ENCODE data around the gene DCLK2.
A peak's percentile ranks its signal among the peaks of the same experiment; 100 is the strongest.

DCLK2 gene

DNA sequence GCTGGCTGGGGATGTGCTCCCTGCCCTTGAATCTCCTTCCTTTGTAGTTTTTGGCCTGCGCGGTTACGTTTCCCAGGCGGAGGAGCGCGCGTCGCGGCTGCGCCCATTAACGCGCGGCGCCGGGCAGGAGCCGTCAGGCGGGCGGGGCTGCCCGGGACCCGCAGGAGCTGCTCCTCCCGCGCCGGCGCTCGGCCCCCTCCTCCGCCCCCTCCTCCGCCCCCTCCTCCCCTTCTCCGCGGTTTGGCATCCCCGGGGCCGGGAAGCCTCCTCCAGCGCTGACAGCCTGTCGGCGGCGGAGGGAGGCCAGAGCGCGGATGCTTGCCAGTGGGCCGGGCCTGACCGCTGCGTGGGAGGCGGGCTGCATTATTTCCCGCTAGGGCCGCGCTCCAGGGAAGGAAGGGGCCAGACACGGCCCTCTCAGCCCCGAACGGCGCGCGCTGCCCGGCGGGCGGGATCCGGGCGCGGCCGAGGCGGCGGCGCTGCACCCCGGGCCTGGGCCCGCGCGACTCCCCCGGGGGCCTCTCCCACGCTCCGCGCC lies at the start of gene DCLK2:
Gene DCLK2, plus strand, starts transcription at position 405 of the 538 bp plus-strand sequence. CDS start 583 bp downstream, outside the sequence.
- DNase-seq (ENCODE audit: low spot score) = peak; percentile 93

- no peak for DNase-seq (ENCODE audit: low spot score)
These were observed 45.7 kb upstream of the DCLK2 start for GRCh38 chr4:150032541-150032940.

DNA sequence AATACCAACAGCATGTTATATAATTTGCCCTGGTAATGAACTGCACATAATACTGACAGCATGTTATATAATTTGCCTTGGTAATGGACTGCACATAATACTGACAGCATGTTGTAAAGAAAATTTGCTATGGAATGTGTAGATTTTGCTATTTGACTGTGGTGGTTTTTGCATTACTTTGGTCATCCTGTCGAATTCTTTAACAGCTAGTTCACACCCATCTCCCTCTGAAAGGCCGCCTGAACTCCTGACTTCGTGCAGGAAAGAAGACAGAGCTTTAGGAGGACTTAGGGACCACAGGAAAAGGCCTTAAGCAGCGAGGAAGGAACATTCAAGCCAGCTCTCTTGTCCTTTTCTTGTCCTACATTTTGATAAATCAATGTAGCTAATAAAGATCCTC lies 45.2 kb upstream of the DCLK2 start:
- no peak for DNase-seq (ENCODE audit: low spot score)

- peak; percentile 8 for DNase-seq (ENCODE audit: low spot score)
These were observed 44.3 kb upstream of the DCLK2 start for GRCh38 chr4:150033901-150034300.

- no peak for DNase-seq (ENCODE audit: low spot score)
These were observed 40.9 kb upstream of the DCLK2 start for GRCh38 chr4:150037251-150037856.

- DNase-seq (ENCODE audit: low spot score) = no peak
These were observed 39.7 kb upstream of the DCLK2 start for GRCh38 chr4:150038335-150039076.

GRCh38 chr4:150039274-150040127 lies 38.7 kb upstream of the DCLK2 start:
- no peak for DNase-seq (ENCODE audit: low spot score)

DNA sequence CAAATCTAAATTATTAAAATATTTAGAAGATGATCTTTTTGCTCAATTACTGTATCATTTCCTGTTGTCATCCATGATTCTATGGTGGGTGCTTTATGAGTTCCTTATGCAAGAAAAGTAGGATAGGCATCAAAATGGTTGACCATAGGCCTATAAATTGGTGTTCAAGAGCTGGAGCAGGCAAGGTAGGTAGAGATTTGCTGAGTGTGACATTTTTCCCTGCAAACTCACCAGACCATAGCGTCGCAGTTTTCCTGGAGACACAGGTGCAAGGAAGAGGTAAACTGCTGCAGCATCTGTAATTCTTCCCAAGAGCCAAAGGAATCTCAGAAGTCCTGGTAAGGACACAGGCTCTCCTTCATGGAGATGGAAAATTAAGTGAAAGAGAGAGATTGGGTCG lies 33.7 kb upstream of the DCLK2 start:
- no peak for DNase-seq (ENCODE audit: low spot score)

DNA sequence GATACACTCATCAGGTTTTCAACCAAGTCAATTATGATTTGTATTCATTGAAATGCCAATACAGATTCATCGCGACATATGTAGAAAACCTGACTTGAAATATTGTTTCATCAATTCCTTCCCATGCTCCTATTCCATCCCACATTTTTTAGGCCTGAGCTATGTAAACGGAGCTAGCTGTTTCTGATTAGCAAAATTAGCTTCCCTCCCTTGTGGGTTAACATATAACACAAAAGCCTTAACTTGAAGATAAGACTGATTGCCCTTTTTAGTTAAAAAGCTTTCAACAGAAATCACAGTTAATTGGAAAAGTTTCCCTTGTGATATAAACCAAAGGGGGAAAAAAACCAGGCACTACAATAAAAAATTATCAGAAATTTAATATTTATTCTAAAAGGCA lies 32.8 kb upstream of the DCLK2 start:
- no peak for DNase-seq (ENCODE audit: low spot score)

- DNase-seq (ENCODE audit: low spot score) = no peak
These were observed 31.5 kb upstream of the DCLK2 start for GRCh38 chr4:150046728-150047217.

DNA sequence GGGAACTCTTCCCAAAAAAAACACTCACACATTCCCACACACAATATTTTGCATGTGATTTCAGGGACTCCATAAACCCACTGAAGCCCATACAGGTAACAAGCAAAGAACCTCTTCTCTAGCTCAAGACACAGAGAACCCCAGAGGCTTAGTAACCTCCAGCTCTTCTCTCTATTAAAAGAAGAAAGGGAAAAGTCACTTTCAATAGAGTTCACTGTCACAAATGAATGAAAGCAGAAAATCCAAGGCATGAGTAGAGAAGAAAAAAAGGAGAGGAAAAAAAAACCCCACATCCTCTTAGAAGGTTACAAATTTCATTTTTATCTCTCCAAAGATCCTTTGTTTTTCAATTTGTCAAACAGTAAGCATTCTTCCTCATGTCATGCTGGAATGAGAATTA lies 30.7 kb upstream of the DCLK2 start:
- no peak for DNase-seq (ENCODE audit: low spot score)

DNA sequence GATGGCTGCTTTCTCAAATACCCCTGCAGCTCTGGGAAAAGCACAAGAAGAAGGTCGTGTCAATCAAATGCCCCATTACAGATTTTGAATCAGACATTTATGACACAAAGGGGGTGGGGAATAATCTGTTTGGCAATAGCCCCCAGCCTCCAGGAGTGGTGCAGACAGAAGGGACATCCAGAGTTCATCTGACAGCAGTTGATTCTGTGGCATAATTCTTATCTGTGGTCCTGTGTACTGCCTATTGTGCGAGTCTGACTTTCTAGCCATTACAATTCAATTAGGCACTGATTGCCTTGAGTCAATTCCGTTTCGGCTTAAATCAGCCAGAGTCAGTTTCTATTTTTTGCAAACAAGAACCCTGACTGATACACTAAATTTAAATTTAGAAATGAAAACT lies 28.6 kb upstream of the DCLK2 start:
- no peak for DNase-seq (ENCODE audit: low spot score)

- no peak for DNase-seq (ENCODE audit: low spot score)
These were observed 27.7 kb upstream of the DCLK2 start for GRCh38 chr4:150050566-150050965.

DNA sequence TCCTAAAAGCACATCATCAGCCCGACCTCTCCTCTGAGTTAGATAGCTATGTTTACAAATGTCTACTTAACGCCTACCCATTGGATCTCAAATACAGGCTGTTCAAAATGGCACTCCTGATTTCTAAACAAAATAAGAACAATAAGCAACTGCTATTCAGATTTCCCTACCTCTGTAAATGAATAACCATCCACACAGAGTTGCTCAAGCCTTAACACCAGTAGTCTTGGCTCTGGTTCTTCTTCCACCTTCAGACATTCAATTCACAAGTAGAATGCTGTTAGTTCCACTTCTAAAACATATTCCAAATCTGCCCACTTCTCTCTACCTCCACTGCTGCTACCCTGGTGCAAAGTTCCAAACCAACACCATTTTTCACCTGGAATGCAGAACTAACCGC lies 27.1 kb upstream of the DCLK2 start:
- DNase-seq (ENCODE audit: low spot score) = no peak

DNA sequence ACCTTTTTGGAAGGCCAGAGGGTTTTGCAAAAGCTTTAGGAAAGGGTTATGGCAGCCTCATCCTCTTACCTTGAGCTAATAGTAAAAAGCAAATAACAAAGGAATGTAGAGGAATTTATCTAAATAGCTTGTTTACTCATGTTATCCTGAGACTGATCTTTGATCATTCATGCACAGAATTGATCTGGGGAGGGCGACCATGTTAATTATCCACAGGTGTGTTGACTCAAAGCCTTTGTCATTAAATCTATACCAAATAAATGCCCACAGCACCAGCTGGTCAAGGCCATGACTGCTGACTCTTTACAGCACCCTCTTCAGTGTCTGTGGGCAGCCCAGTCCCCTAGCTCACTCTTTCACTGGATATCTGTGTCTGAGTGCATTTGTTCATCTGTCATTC lies 22.8 kb upstream of the DCLK2 start:
- no peak for DNase-seq (ENCODE audit: low spot score)

DNA sequence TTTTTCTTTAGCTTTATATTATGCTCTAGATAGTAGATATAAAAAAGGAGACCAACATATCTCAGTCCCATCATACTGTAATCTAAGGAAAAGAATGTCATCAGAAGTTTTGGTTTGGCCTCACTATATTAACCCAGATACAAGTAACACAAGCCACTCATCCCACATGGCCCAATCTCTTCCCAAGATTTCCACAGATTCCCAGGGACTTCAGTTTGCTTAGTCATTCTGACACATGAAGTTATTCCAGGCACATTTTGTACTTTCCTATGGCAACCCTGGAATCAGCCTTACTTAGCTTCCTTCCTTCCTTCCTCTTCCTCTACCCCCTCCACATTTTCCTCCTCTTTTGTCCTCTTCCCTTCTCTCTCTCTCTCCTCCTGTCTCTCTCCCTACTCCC lies 21.7 kb upstream of the DCLK2 start:
- no peak for DNase-seq (ENCODE audit: low spot score)

- no peak for DNase-seq (ENCODE audit: low spot score)
These were observed 17.0 kb upstream of the DCLK2 start for GRCh38 chr4:150061086-150061776.

- no peak for DNase-seq (ENCODE audit: low spot score)
These were observed 15.1 kb upstream of the DCLK2 start for GRCh38 chr4:150063128-150063527.

- no peak for DNase-seq (ENCODE audit: low spot score)
These were observed 12.5 kb upstream of the DCLK2 start for GRCh38 chr4:150065740-150066139.

DNA sequence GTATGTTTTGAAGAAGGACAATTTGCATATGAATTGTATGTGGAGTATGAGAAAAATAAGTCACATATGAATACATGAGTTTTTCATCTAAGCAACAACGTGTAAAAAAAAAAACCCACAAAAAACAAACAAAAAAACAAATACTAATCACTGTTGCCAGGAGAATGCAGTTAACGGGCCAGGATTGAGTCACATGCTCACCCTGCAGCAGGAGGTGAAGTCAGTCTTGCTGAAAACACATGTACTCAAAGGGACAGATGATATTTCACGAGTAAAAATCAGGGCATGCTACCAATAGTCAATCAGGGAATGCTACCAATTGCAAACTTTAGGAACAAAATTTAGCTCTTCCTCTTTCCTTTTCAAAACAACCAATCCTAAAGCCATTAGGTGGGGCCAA lies 10.4 kb upstream of the DCLK2 start:
- DNase-seq (ENCODE audit: low spot score) = no peak

GRCh38 chr4:150068300-150068960 lies 9.8 kb upstream of the DCLK2 start:
- DNase-seq (ENCODE audit: low spot score) = no peak
